K562 (cell line): ENCODE measurements around the gene OR2Y1. TPM values are rescaled to one million over a fixed set of nuclear protein-coding genes. Genes with fewer than 3 reads are reported as not detected.
A peak's percentile ranks its signal among the peaks of the same experiment; 100 is the strongest.

Experiments
- ATAC-seq: fragments of 200-7000 bp; cut with Tn5 transposase; 3 replicates; pipeline ENCODE4 v1.9.1; 2020; ENCODE audit warnings: moderate library complexity
- BruUV-seq: library from RNA; stranded (reverse); fragments of 400-500 nt; replicated peaks from 2 replicates; lab custom pipeline; 2021; lab: Mats Ljungman, UMichigan
- CTCF ChIA-PET: fragments of 300-600 bp; formaldehyde crosslinking; extraction: SDS; loops from one replicate; lab custom pipeline; 2021; ENCODE audit warnings: low intra/inter-chr PET ratio; lab: Yijun Ruan, JAX
- POLR2A ChIA-PET: fragments of 300-600, 350-650 bp; sonication (Branson Sonifier 250); formaldehyde crosslinking; extraction: SDS; loops from one replicate; lab custom pipeline; 2021; ENCODE audit warnings: antibody characterized with exemption, inconsistent platforms; lab: Yijun Ruan, JAX
- DNase-seq, 4 experiments: peaks; one replicate each; pipeline versions ENCODE4 v3.0.0 to v3.0.0-alpha.2; 2011 to 2018; ENCODE audit warnings: low spot score in 3 of 4, mixed read lengths in 3 of 4; ENCODE audit errors: extremely low read depth in 1 of 4
- FAIRE-seq: peaks from 2 replicates; lab custom pipeline; 2011; peaks lifted over from hg19 to GRCh38; lab: Jason Lieb, UNC
- H2AFZ ChIP-seq: 2 replicates; pipeline ENCODE4 v1.6.0; 2011; ENCODE audit warnings: low read depth, low read length, control low read depth, inconsistent platforms
- H3K27ac ChIP-seq: fragments of 200-600 bp; 3 replicates; pipeline ENCODE4 v1.8.0; 2011; ENCODE audit warnings: low read depth, mild to moderate bottlenecking, control low read depth, inconsistent platforms, low read length, moderate library complexity, mixed read lengths; ENCODE audit errors: extremely low read depth
- H3K27me3 ChIP-seq, 2 experiments: fragments of 300-600 bp in 1 of 2; 2 replicates in 1 of 2; 3 replicates in 1 of 2; pipeline versions ENCODE4 v1.6.0 to v1.8.0; 2011; ENCODE audit warnings: inconsistent platforms in 2 of 2, low read length in 2 of 2, mild to moderate bottlenecking in 1 of 2, mixed read lengths in 1 of 2, moderate library complexity in 1 of 2; ENCODE audit not compliant: control insufficient read depth in 2 of 2, insufficient read depth in 2 of 2
- H3K36me3 ChIP-seq: fragments of 300-600 bp; 3 replicates; pipeline ENCODE4 v1.8.0; 2011; ENCODE audit warnings: mild to moderate bottlenecking, low read length, inconsistent platforms; ENCODE audit not compliant: control insufficient read depth, insufficient read depth
- H3K4me1 ChIP-seq, 2 experiments: fragments of 200-600 bp in 1 of 2; replicated peaks in 1 of 2; 2 replicates in 1 of 2; 3 replicates in 1 of 2; pipeline versions ENCODE4 v1.5.1 to v1.8.0; 2011; ENCODE audit warnings: inconsistent platforms in 2 of 2, low read length in 2 of 2, mild to moderate bottlenecking in 1 of 2, mixed read lengths in 1 of 2, moderate library complexity in 1 of 2; ENCODE audit not compliant: control insufficient read depth in 2 of 2, insufficient read depth in 2 of 2
- H3K4me2 ChIP-seq: 2 replicates; pipeline ENCODE4 v1.6.1; 2011; ENCODE audit warnings: low read length, control low read depth, inconsistent platforms, mixed read lengths; ENCODE audit not compliant: insufficient read depth
- H3K4me3 ChIP-seq: fragments of 200-600 bp; sonication (generic), shearing (Covaris generic); 2 replicates; pipeline ENCODE4 v1.5.1; 2016; ENCODE audit warnings: control low read depth, inconsistent platforms
- H3K79me2 ChIP-seq: fragments of 200-600 bp; 3 replicates; pipeline ENCODE4 v1.8.0; 2011; ENCODE audit warnings: low read length, inconsistent platforms; ENCODE audit not compliant: control insufficient read depth, insufficient read depth
- H3K9ac ChIP-seq, 2 experiments: 2 replicates each; pipeline versions ENCODE4 v1.6.0 to v1.6.1; 2011; ENCODE audit warnings: low read depth in 2 of 2, low read length in 2 of 2, control low read depth in 1 of 2, inconsistent platforms in 1 of 2, mild to moderate bottlenecking in 1 of 2, mixed read lengths in 1 of 2; ENCODE audit not compliant: insufficient read depth in 1 of 2
- H3K9me1 ChIP-seq: one replicate; pipeline ENCODE4 v1.6.0; 2011; ENCODE audit warnings: inconsistent platforms, mild to moderate bottlenecking, low read length, moderate library complexity; ENCODE audit not compliant: control insufficient read depth, insufficient read depth
- H3K9me3 ChIP-seq: replicated peaks from 2 replicates; pipeline ENCODE4 v1.5.1; 2011; ENCODE audit warnings: low read depth, low read length, inconsistent platforms; ENCODE audit not compliant: control insufficient read depth, insufficient read depth
- H4K20me1 ChIP-seq: replicated peaks from 2 replicates; pipeline ENCODE4 v1.6.1; 2011; ENCODE audit warnings: low read length, inconsistent platforms, mixed read lengths; ENCODE audit not compliant: control insufficient read depth, insufficient read depth
- CEBPZ ChIP-seq: fragments of 150-350 bp; IDR thresholded peaks from 2 replicates; pipeline ENCODE4 v1.6.1; 2014; ENCODE audit warnings: low read depth, mild to moderate bottlenecking, low read length, borderline replicate concordance
- CHD2 ChIP-seq: IDR thresholded peaks from 2 replicates; pipeline ENCODE4 v1.6.1; 2011; ENCODE audit warnings: low read depth, low read length
- DACH1 ChIP-seq: fragments of 450-650 bp; IDR thresholded peaks from 2 replicates; pipeline ENCODE4 v1.6.1; 2018; ENCODE audit not compliant: partially characterized antibody
- HES1 ChIP-seq: fragments of 450-650 bp; IDR thresholded peaks from 2 replicates; pipeline ENCODE4 v1.6.1; 2016; ENCODE audit warnings: low read depth, mild to moderate bottlenecking, moderate library complexity
- SRSF1 ChIP-seq: fragments of 200-400 bp; formaldehyde crosslinking; IDR thresholded peaks from 2 replicates; pipeline ENCODE4 v1.6.1; 2017; ENCODE audit warnings: mild to moderate bottlenecking, low read depth, low read length, moderate library complexity
- ZNF3 ChIP-seq: fragments of 250-450 bp; sonication (Bioruptor Pico); IDR thresholded peaks from 2 replicates; pipeline ENCODE4 v1.5.0; 2021; ENCODE audit warnings: mild to moderate bottlenecking, moderate library complexity
- WGBS: fragments of 100-300 bp; shearing (Covaris generic); methylation state at CpG from one replicate; pipeline ENCODE4 v1.1.6; 2016; ENCODE audit warnings: low coverage, mixed read lengths; ENCODE audit not compliant: insufficient coverage; ENCODE audit errors: missing lambda C conversion rate; 5-methylcytosine and 5-hydroxymethylcytosine counted together
- in situ Hi-C: fragments of 300-500 bp; cut with MboI; formaldehyde crosslinking; loops from 4 replicates; pipeline ENCODE4 v1.15.0; 2018; ENCODE audit warnings: inconsistent platforms, mixed read lengths
- intact Hi-C: fragments of 100-400 bp; cut with micrococcal nuclease; formaldehyde crosslinking; loops from 2 replicates; pipeline ENCODE4 v1.14.2; 2022
- polyA plus RNA-seq, 8 experiments: library from polyadenylated mRNA; depleted of rRNA in 4 of 8; stranded (reverse) in 5 of 8; unstranded in 3 of 8; fragments of >200 nt; fragmentation: Nextera tagmentation in 2 of 8; fragmentation: Illumina TruSeq in 1 of 8; extraction: Ambion mirVana in 2 of 8; extraction: Trizol in 1 of 8; gene quantifications; 2 replicates each; pipeline versions ENCODE4 v1.2.1 to v1.2.3, GENCODE V29; 2011 to 2014; ENCODE audit warnings: inconsistent platforms in 1 of 8, missing spikeins in 1 of 8
- total RNA-seq, 7 experiments: library from RNA; depleted of rRNA in 6 of 7; stranded (reverse); fragments of >200 nt in 6 of 7; fragmentation: Illumina TruSeq in 2 of 7; extraction: Trizol in 2 of 7; gene quantifications; 2 replicates each; pipeline versions ENCODE4 v1.2.1 to v1.2.3, GENCODE V29; 2011 to 2021; ENCODE audit warnings: low replicate concordance in 1 of 7

Gene OR2Y1
- total and polyA plus RNA-seq, 9 of the 15 experiments (the other 6 are each of a cell fraction or from before 2014, with no cell fraction given), result not detected

GRCh38 chr5:180720486-180720885 is 19.4 kb downstream of the OR2Y1 start (continued):
- TF ChIP-seq CEBPZ (no peak), ZNF3 (no peak), CHD2 (no peak)

- intact Hi-C loops, result no loop called here
- no peak overlapping the region for H3K4me3 ChIP-seq
- no peaks in the 10 kb centered on the region for H3K9me1 ChIP-seq
- no peak for DNase-seq
- H4K20me1 ChIP-seq, result no peaks in the 10 kb centered on the region
- no peaks in the 10 kb centered on the region for H3K9me3 ChIP-seq
- no peaks in the 10 kb centered on the region; a peak in 1 of 5 replicates for H3K4me1 ChIP-seq
- no peaks in the 10 kb centered on the region for H3K36me3 ChIP-seq
- TF ChIP-seq DACH1, result peak; percentile 38
- no peak for TF ChIP-seq HES1
- no peak for TF ChIP-seq SRSF1
- TF ChIP-seq, all 486 proteins: peak for 1
- H2AFZ ChIP-seq, result 0 out of 2 replicates have a peak overlapping the region, but pooled peaks have one; percentile 68
- POLR2A ChIA-PET, result interaction anchor here (0.5 kb wide), 1 partner anchor 91 kb away, joined by 3 read pairs; no protein-coding TSS in a partner anchor
- FAIRE-seq (no peak), ATAC-seq (no peak)
- WGBS, result 5% methylated on average over 2 of the region's 2 CpGs
- no peak overlapping the region for H3K4me2 ChIP-seq
- H3K9ac ChIP-seq, result no peak overlapping the region
- in situ Hi-C loops, result no loop called here
- no TSS peak for BruUV-seq
- no peak overlapping the region for H3K27ac ChIP-seq
- CTCF ChIA-PET, result interaction anchor here (1.0 kb wide), 1 partner anchor 109 kb away, joined by 3 read pairs; no protein-coding TSS in a partner anchor
- H3K79me2 ChIP-seq, result no peaks in the 10 kb centered on the region
- H3K27me3 ChIP-seq, result peaks cover 15 to 20% of the 10 kb centered on the region in 2 experiments
Measured at GRCh38 chr5:180719781-180720180, 20.1 kb downstream of the OR2Y1 start.
